Lung (tissue), 12 donors: ENCODE data around the gene RGL4. TPM values are rescaled to one million over a fixed set of nuclear protein-coding genes. Genes with fewer than 3 reads are reported as not detected.

Experiments
- ATAC-seq: fragments of 200-7000 bp; cut with Tn5 transposase; one replicate; pipeline ENCODE4 v1.9.1; 2020; ENCODE audit warnings: moderate number of reproducible peaks; ENCODE audit not compliant: insufficient read depth, low FRiP score
- DNase-seq, 3 donors: peaks; one replicate each; pipeline ENCODE4 v3.0.0-alpha.2; 2013 to 2017
- H3K27ac ChIP-seq, 2 donors: one replicate each; pipeline ENCODE4 v1.5.1; 2013; ENCODE audit warnings: mild to moderate bottlenecking in 2 of 2, moderate library complexity in 2 of 2, control low read depth in 1 of 2, inconsistent platforms in 1 of 2, low read depth in 1 of 2, low read length in 1 of 2
- H3K27me3 ChIP-seq, 3 donors: one replicate each; pipeline ENCODE4 v1.5.1; 2013; ENCODE audit warnings: low read length in 2 of 3; ENCODE audit not compliant: control insufficient read depth in 3 of 3, insufficient read depth in 3 of 3
- H3K36me3 ChIP-seq, 4 donors: one replicate each; pipeline ENCODE4 v1.5.1; 2013; ENCODE audit warnings: low read length in 4 of 4, mild to moderate bottlenecking in 1 of 4, moderate library complexity in 1 of 4; ENCODE audit not compliant: control insufficient read depth in 4 of 4, insufficient read depth in 4 of 4
- H3K4me1 ChIP-seq, 5 donors: one replicate each; pipeline ENCODE4 v1.5.1; 2013; ENCODE audit warnings: low read length in 5 of 5, mild to moderate bottlenecking in 2 of 5, moderate library complexity in 1 of 5; ENCODE audit not compliant: control insufficient read depth in 5 of 5, insufficient read depth in 5 of 5
- H3K4me3 ChIP-seq: one replicate; pipeline ENCODE4 v1.5.1; 2013; ENCODE audit warnings: mild to moderate bottlenecking, control low read depth, moderate library complexity
- H3K9ac ChIP-seq, 2 donors: one replicate each; pipeline ENCODE4 v1.5.1; 2013; ENCODE audit warnings: low read length in 2 of 2, control low read depth in 1 of 2; ENCODE audit not compliant: insufficient read depth in 1 of 2
- H3K9me3 ChIP-seq, 4 donors: one replicate each; pipeline ENCODE4 v1.5.1; 2013; ENCODE audit warnings: low read length in 3 of 4, mild to moderate bottlenecking in 1 of 4, moderate library complexity in 1 of 4; ENCODE audit not compliant: control insufficient read depth in 4 of 4, insufficient read depth in 3 of 4
- WGBS, 2 donors: extraction: QIAGEN DNeasy Blood & Tissue Kit; methylation state at CpG; one replicate each; pipeline ENCODE4 v1.1.7; 2013; 5-methylcytosine and 5-hydroxymethylcytosine counted together
- polyA plus RNA-seq, 2 donors: library from polyadenylated mRNA; stranded (reverse); fragments of 200-250 nt; gene quantifications; one replicate each; pipeline ENCODE4 v1.2.1, GENCODE V29; 2013
- total RNA-seq, 2 donors: library from RNA; depleted of rRNA in 1 of 2; stranded (reverse); fragments of >200 nt in 1 of 2; gene quantifications; one replicate each; pipeline ENCODE4 v1.2.1, GENCODE V29; 2014 to 2021
- TF ChIP-seq, protein P1 (sequence below): IDR thresholded peaks from 2 replicates; pipeline ENCODE4 v1.5.1; 2012; ENCODE audit warnings: mild to moderate bottlenecking; ENCODE audit errors: control extremely low read depth, extremely low read depth
- donor health status: control.
- donor health status: control.
- donor health status: Bipolar disorder and iron deficiency.
- donor health status: healthy.
- donor health status: DM: yes; HTN: yes; CAD: no.

Gene RGL4
- total and polyA plus RNA-seq, 4 donors = 1.3 to 37.0 (median 2.6) TPM

DNA sequence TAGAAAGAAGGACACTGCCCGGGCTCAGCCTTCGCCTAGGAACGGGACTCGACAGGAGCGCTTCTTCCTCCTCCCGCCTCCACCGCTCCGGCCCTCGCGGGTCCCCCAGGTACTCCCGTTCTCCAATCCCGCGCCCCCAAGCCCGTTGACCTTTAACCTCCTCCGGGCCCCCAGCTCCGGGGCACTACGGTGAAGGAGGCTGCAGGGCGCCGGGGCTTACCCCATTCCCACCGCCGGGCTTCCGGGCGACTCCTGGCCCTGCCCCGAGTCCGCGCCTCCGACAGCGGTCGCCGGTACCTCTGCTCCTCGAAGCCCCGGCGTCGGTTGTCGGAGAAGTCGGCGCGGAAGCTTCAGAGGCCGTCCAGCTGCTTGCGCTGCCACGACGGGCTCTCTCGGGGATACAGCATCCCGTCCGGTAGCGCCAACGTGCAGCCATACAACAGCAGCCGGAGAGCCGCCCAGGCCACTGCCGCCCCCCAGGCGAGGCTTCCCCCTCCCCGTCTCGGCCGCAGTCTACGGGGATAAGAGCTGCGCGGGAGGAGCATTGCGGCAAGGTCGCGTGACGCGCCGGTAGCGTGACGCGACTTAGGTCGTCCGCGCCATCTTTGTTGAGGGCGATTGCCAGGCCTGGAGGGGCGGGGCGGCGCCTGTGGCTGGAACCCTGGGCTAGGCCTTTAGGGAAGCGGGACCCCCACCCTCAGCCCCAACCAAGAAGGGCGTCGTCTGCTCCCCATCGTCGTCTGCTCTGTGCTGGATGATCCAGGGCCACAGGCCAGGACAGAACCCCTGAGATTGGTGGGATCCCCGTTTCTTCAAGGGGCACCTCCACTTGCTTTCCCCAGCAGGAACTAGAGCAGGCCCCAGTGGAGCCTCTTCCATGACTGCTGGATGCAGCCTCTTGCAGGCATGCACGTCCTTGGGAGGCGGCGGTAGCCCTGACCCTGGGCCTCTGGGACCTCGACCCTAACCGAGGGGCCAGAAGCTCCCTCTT lies 26.3 kb downstream of the RGL4 start:
- H3K9me3 ChIP-seq = no peaks in the 10 kb centered on the region
- peak; percentile 97 for ATAC-seq
- H3K4me1 ChIP-seq = peaks cover 0 to 13% (median 0%) of the 10 kb centered on the region in 5 donors
- 5 to 7% methylated on average over 59 to 84 of the region's 84 CpGs for WGBS, 2 donors
- peak; percentile 90 to 93 (median 91) for DNase-seq
- H3K27ac ChIP-seq = peak overlapping the region; percentile 81 to 89
- H3K9ac ChIP-seq = peak overlapping the region; percentile 58 to 63
- H3K4me3 ChIP-seq = peak overlapping the region; percentile 72
- peaks cover 5 to 23% (median 8%) of the 10 kb centered on the region in 4 donors for H3K36me3 ChIP-seq
- TF ChIP-seq, protein P1, sequence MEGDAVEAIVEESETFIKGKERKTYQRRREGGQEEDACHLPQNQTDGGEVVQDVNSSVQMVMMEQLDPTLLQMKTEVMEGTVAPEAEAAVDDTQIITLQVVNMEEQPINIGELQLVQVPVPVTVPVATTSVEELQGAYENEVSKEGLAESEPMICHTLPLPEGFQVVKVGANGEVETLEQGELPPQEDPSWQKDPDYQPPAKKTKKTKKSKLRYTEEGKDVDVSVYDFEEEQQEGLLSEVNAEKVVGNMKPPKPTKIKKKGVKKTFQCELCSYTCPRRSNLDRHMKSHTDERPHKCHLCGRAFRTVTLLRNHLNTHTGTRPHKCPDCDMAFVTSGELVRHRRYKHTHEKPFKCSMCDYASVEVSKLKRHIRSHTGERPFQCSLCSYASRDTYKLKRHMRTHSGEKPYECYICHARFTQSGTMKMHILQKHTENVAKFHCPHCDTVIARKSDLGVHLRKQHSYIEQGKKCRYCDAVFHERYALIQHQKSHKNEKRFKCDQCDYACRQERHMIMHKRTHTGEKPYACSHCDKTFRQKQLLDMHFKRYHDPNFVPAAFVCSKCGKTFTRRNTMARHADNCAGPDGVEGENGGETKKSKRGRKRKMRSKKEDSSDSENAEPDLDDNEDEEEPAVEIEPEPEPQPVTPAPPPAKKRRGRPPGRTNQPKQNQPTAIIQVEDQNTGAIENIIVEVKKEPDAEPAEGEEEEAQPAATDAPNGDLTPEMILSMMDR = no peak
- H3K27me3 ChIP-seq = no peaks in the 10 kb centered on the region

DNA sequence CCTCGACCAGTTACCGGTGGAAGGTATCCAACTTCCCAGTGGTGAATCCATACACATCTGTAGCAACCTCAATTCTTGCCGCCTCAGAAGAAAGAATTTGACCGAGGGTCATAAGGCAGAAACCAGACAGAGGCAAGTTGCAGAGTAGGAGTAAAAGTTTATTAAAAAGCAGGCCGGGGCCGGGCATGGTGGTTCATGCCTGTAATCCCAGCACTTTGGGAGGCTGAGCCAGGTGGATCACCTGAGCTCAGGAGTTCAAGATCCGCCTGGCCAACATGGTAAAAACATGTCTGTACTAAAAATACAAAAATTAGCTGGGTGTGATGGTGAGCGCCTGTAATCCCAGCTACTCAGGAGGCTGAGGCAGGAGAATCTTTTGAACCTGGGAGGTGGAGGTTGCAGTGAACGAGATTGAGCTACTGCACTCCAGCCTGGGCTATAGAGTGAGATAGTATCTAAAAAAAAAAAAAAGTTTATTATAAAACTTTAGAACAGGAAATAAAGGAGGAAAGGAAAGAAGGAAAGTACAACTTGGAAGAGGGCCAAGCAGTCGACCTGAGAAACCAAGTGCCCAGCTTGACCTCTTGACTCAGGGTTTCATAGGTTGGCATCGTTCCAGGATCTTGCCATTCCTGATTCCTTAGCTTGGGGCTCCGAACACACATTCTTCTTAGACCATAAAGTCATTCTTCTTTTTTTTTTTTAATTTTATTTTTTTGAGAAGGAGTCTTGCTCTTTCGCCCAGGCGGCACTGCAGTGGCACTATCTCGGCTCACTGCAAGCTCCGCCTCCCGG lies 27.8 kb downstream of the RGL4 start:
- no peaks in the 10 kb centered on the region for H3K9me3 ChIP-seq
- DNase-seq (peak in 1 of 3 donors; percentile 12), ATAC-seq (no peak)
- H3K36me3 ChIP-seq = peaks cover 0 to 16% (median 6%) of the 10 kb centered on the region in 4 donors
- no peaks in the 10 kb centered on the region for H3K27me3 ChIP-seq
- H3K4me1 ChIP-seq = peaks cover 0 to 13% (median 0%) of the 10 kb centered on the region in 5 donors
- no peak overlapping the region for H3K9ac ChIP-seq
- H3K27ac ChIP-seq = no peak overlapping the region
- WGBS, 2 donors = 87 to 89% methylated on average over 17 of the region's 17 CpGs
- TF ChIP-seq, protein P1 = no peak
- H3K4me3 ChIP-seq = no peak overlapping the region

DNA sequence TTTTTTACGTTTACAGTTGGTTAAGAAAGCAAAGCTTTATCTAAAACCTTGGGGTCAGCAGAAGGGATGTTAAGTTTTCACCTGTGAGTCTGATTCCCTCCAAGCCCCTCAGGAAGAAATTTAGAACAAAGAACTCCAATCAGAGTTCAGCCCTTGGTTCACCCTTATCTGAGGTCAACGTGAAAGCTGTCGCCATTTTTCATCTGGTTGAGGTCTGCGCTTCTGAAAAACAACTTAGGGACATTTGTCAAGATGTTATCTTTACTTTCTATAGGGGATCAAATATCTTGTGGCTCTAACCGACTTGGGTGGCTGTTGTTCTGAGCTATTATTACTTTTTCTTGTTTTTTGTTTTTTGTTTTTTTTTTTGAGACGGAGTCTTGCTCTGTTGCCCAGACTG lies 30.0 kb downstream of the RGL4 start:
- Histone ChIP-seq H3K4me3 (no peak overlapping the region), H3K27ac (no peak overlapping the region), H3K27me3 (no peaks in the 10 kb centered on the region), H3K36me3 (no peaks in the 10 kb centered on the region), H3K9me3 (no peaks in the 10 kb centered on the region), H3K9ac (no peak overlapping the region), H3K4me1 (peaks cover 0 to 12% (median 0%) of the 10 kb centered on the region in 5 donors)
- TF ChIP-seq, protein P1 = no peak
- ATAC-seq = no peak
- no peak for DNase-seq
- WGBS, 2 donors = 69 to 75% methylated on average over 6 of the region's 6 CpGs
